Panc1 (cell line): Measurements from ENCODE around the gene IGSF11. TPM values are rescaled to one million over a fixed set of nuclear protein-coding genes. Genes with fewer than 3 reads are reported as not detected.

Source experiments
- ATAC-seq: fragments of 200-7000 bp; cut with Tn5 transposase; 2 replicates; pipeline ENCODE4 v1.9.1; 2020; ENCODE audit warnings: mild to moderate bottlenecking, moderate library complexity
- BruUV-seq: library from RNA; stranded (reverse); fragments of 400-500 nt; replicated peaks from 2 replicates; lab custom pipeline; 2021; lab: Mats Ljungman, UMichigan
- CTCF ChIA-PET: fragments of 300-600 bp; sonication (Branson Sonifier 250); formaldehyde crosslinking; loops from one replicate; lab custom pipeline; 2022; ENCODE audit warnings: antibody characterized with exemption; lab: Charles Lee
- POLR2A ChIA-PET: fragments of 300-600 bp; sonication (Branson Sonifier 250); formaldehyde crosslinking; loops from one replicate; lab custom pipeline; 2022; ENCODE audit warnings: antibody characterized with exemption; lab: Charles Lee
- DNase-seq: peaks from one replicate; pipeline ENCODE4 v3.0.0-alpha.2; 2010; ENCODE audit warnings: low read depth, low spot score
- H3K27ac ChIP-seq: 2 replicates; pipeline ENCODE4 v1.5.1; 2011; ENCODE audit warnings: mild to moderate bottlenecking, low read length, inconsistent platforms
- H3K27me3 ChIP-seq: fragments of 200-500 bp; sonication (Bioruptor generic); 2 replicates; pipeline ENCODE4 v1.6.0; 2014; ENCODE audit warnings: low read length, inconsistent platforms; ENCODE audit not compliant: control insufficient read depth, insufficient read depth
- H3K36me3 ChIP-seq: fragments of 200-500 bp; sonication (Bioruptor generic); 2 replicates; pipeline ENCODE4 v1.5.1; 2014; ENCODE audit warnings: inconsistent platforms, mild to moderate bottlenecking, low read length, moderate library complexity; ENCODE audit not compliant: control insufficient read depth, insufficient read depth
- H3K4me1 ChIP-seq: 2 replicates; pipeline ENCODE4 v1.5.1; 2011; ENCODE audit warnings: inconsistent platforms, mild to moderate bottlenecking, low read length, moderate library complexity; ENCODE audit not compliant: control insufficient read depth, insufficient read depth
- H3K4me3 ChIP-seq, 2 experiments: 2 replicates each; pipeline ENCODE4 v1.5.1; 2011 to 2012; ENCODE audit warnings: low read depth in 2 of 2, low read length in 2 of 2, mild to moderate bottlenecking in 2 of 2, inconsistent platforms in 1 of 2, moderate library complexity in 1 of 2
- H3K9me3 ChIP-seq: fragments of 200-500 bp; sonication (Bioruptor generic); 2 replicates; pipeline ENCODE4 v1.5.1; 2014; ENCODE audit warnings: low read depth, mild to moderate bottlenecking, inconsistent platforms, low read length, moderate library complexity; ENCODE audit not compliant: control insufficient read depth, insufficient read depth
- POLR2AphosphoS5 ChIP-seq: IDR thresholded peaks from 2 replicates; pipeline ENCODE4 v1.6.1; 2012; ENCODE audit warnings: mild to moderate bottlenecking, low read depth, low read length, moderate library complexity
- REST ChIP-seq, 2 experiments: IDR thresholded peaks; 2 replicates each; pipeline ENCODE4 v1.6.1; 2011 to 2012; ENCODE audit warnings: low read depth in 2 of 2, control low read depth in 1 of 2, low read length in 1 of 2, mild to moderate bottlenecking in 1 of 2, moderate library complexity in 1 of 2; ENCODE audit not compliant: insufficient read depth in 1 of 2
- SIN3A ChIP-seq: IDR thresholded peaks from 2 replicates; pipeline ENCODE4 v1.6.1; 2012; ENCODE audit warnings: low read depth, mild to moderate bottlenecking, low read length, moderate library complexity, borderline replicate concordance; ENCODE audit not compliant: insufficient read depth
- TCF7L2 ChIP-seq: IDR thresholded peaks from 2 replicates; pipeline ENCODE4 v1.6.1; 2011; ENCODE audit warnings: mild to moderate bottlenecking, low read depth, low read length, inconsistent platforms
- in situ Hi-C: cut with HindIII; loops from 2 replicates; pipeline ENCODE4 v1.10.0; 2016; ENCODE audit warnings: low sequenced_read_pairs, low pct_unique_long_range_greater_than_20kb
- intact Hi-C: fragments of 100-400 bp; cut with micrococcal nuclease; formaldehyde crosslinking; loops from one replicate; pipeline ENCODE4 v1.10.0; 2022; ENCODE audit not compliant: unreplicated experiment
- total RNA-seq: library from RNA; stranded (reverse); gene quantifications from one replicate; pipeline ENCODE4 v1.2.1, GENCODE V29; 2021; ENCODE audit not compliant: unreplicated experiment
- TF ChIP-seq, protein P1 (sequence below): fragments of 450-650 bp; IDR thresholded peaks from 2 replicates; pipeline ENCODE4 v1.5.1; 2017; ENCODE audit warnings: mild to moderate bottlenecking

The IGSF11 gene
- total RNA-seq, 1 experiment from 2014 or later: 0.33 TPM

GRCh38 chr3:118941236-118941635 lies 93.4 kb downstream of the IGSF11 start:
- ChIA-PET CTCF (no interaction called here), POLR2A (no interaction called here)
- H3K27me3 ChIP-seq: no peaks in the 10 kb centered on the region
- H3K4me1 ChIP-seq: no peaks in the 10 kb centered on the region
- no peaks in the 10 kb centered on the region for H3K9me3 ChIP-seq
- no peaks in the 10 kb centered on the region for H3K36me3 ChIP-seq
- no peak overlapping the region for H3K4me3 ChIP-seq
- TF ChIP-seq REST (IDR thresholded peaks at IDR 0.05; ENCODE audit: insufficient read depth in 1 of 2, low read depth in 2 of 2, low read length in 1 of 2) (no peak), TCF7L2 (no peak), SIN3A (no peak), POLR2AphosphoS5 (no peak)
- TF ChIP-seq, protein P1, sequence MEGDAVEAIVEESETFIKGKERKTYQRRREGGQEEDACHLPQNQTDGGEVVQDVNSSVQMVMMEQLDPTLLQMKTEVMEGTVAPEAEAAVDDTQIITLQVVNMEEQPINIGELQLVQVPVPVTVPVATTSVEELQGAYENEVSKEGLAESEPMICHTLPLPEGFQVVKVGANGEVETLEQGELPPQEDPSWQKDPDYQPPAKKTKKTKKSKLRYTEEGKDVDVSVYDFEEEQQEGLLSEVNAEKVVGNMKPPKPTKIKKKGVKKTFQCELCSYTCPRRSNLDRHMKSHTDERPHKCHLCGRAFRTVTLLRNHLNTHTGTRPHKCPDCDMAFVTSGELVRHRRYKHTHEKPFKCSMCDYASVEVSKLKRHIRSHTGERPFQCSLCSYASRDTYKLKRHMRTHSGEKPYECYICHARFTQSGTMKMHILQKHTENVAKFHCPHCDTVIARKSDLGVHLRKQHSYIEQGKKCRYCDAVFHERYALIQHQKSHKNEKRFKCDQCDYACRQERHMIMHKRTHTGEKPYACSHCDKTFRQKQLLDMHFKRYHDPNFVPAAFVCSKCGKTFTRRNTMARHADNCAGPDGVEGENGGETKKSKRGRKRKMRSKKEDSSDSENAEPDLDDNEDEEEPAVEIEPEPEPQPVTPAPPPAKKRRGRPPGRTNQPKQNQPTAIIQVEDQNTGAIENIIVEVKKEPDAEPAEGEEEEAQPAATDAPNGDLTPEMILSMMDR: no peak
- DNase-seq (no peak), ATAC-seq (no peak)
- in situ Hi-C loops: no loop called here
- intact Hi-C loops: no loop called here
- no peak overlapping the region for H3K27ac ChIP-seq
- no TSS peak for BruUV-seq

DNA sequence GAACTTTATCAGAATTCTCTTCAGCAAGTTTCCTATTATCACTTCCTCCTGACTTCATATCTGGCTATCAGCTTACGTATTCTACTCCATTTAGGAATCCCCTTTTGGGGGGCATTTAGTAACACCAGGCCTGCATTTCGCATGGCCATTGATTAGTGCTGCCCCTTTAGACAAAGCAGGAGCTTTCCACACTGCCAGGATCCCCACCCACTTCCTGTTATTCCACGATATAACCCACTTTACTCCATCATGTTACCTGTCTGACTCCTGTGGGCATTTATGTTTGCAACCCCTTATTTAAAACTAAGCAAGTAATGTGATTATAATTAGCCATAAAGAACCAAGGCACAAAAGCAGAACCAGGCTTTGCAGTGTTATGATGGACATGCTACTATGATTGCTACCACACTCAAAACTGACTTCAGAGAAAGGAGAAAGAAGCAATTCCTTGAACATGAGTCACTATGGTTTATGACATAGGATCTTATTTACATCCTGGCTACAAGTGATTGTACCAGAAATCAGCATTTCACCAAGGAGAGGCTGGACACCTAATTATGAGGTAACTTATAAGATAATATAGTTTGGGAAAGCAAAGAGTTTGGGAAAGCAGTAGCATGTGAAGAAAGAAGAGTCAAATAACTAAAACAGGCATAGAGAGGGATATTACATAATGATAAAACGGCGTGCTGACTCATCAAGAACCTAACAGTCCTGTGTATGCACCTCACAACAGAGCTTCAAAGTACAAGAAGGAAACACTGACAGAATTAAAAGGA lies 96.3 kb downstream of the IGSF11 start:
- Histone ChIP-seq H3K4me3 (no peak overlapping the region), H3K36me3 (no peaks in the 10 kb centered on the region), H3K9me3 (no peaks in the 10 kb centered on the region), H3K27me3 (no peaks in the 10 kb centered on the region), H3K27ac (no peak overlapping the region), H3K4me1 (no peaks in the 10 kb centered on the region)
- ChIA-PET POLR2A (no interaction called here), CTCF (no interaction called here)
- ATAC-seq (no peak), DNase-seq (no peak)
- in situ Hi-C loops (no loop called here), intact Hi-C loops (no loop called here)
- no peak for TF ChIP-seq SIN3A
- BruUV-seq: no TSS peak

- Histone ChIP-seq H3K27me3 (no peaks in the 10 kb centered on the region), H3K9me3 (no peaks in the 10 kb centered on the region), H3K4me1 (no peaks in the 10 kb centered on the region), H3K36me3 (no peaks in the 10 kb centered on the region), H3K4me3 (no peak overlapping the region), H3K27ac (no peak overlapping the region)
- in situ Hi-C loops (no loop called here), intact Hi-C loops (no loop called here)
- ATAC-seq (no peak), DNase-seq (no peak)
- BruUV-seq: no TSS peak
- TF ChIP-seq POLR2AphosphoS5: no peak
- TF ChIP-seq SIN3A: no peak
- TF ChIP-seq, protein P1: no peak
- no peak for TF ChIP-seq REST (IDR thresholded peaks at IDR 0.05; ENCODE audit: insufficient read depth in 1 of 2, low read depth in 2 of 2, low read length in 1 of 2)
- no peak for TF ChIP-seq TCF7L2
- CTCF ChIA-PET: no interaction called here
- POLR2A ChIA-PET: no interaction called here
Observed at GRCh38 chr3:118936811-118937210, 97.8 kb downstream of the IGSF11 start.
